Chondrocyte (in vitro differentiated cells): ENCODE data around the gene KPRP. TPM values are rescaled to one million over a fixed set of nuclear protein-coding genes. Genes with fewer than 3 reads are reported as not detected.

Source experiments
- DNase-seq: peaks from one replicate; pipeline ENCODE4 v3.0.0; 2021; ENCODE audit warnings: mixed read lengths, low spot score
- H3K27ac Mint-ChIP-seq: one replicate; pipeline ENCODE4 v1.8.0; 2021; ENCODE audit warnings: mild to moderate bottlenecking, moderate library complexity, mixed read lengths; ENCODE audit not compliant: unreplicated experiment
- H3K27me3 Mint-ChIP-seq: 2 replicates; pipeline ENCODE4 v1.8.0; 2021; ENCODE audit warnings: low read depth, mixed read lengths
- H3K36me3 Mint-ChIP-seq: 2 replicates; pipeline ENCODE4 v1.8.0; 2021; ENCODE audit warnings: low read depth, mixed read lengths
- H3K4me1 Mint-ChIP-seq: 2 replicates; pipeline ENCODE4 v1.8.0; 2021; ENCODE audit warnings: low read depth, mild to moderate bottlenecking, mixed read lengths
- H3K4me3 Mint-ChIP-seq: one replicate; pipeline ENCODE4 v1.8.0; 2021; ENCODE audit warnings: mild to moderate bottlenecking, moderate library complexity, mixed read lengths; ENCODE audit not compliant: unreplicated experiment
- H3K9me3 Mint-ChIP-seq: 2 replicates; pipeline ENCODE4 v1.8.0; 2021; ENCODE audit warnings: low read depth, mixed read lengths
- CTCF ChIP-seq: fragments of 200-600 bp; sonication (generic); IDR thresholded peaks from 2 replicates; pipeline ENCODE4 v1.5.0; 2021; ENCODE audit warnings: antibody characterized with exemption, mild to moderate bottlenecking, moderate library complexity
- total RNA-seq: library from RNA; stranded (reverse); gene quantifications from 3 replicates; pipeline ENCODE4 v1.2.1, GENCODE V29; 2021

KPRP gene
- total RNA-seq, 1 donor from 2014 or later: not detected

- H3K4me3 Mint-ChIP-seq: no peak overlapping the region
- no peaks in the 10 kb centered on the region for H3K36me3 Mint-ChIP-seq
- H3K27ac Mint-ChIP-seq: no peak overlapping the region
- H3K4me1 Mint-ChIP-seq: no peaks in the 10 kb centered on the region
- no peaks in the 10 kb centered on the region for H3K27me3 Mint-ChIP-seq
- DNase-seq: no peak
- H3K9me3 Mint-ChIP-seq: peaks cover 44% of the 10 kb centered on the region
- TF ChIP-seq CTCF: no peak
These were observed 811 bp downstream of the KPRP start for GRCh38 chr1:152758636-152759035.

- Mint-ChIP-seq H3K27ac (no peak overlapping the region), H3K4me3 (no peak overlapping the region), H3K4me1 (no peaks in the 10 kb centered on the region), H3K27me3 (no peaks in the 10 kb centered on the region), H3K36me3 (no peaks in the 10 kb centered on the region), H3K9me3 (peaks cover 37% of the 10 kb centered on the region)
- TF ChIP-seq CTCF: no peak
- no peak for DNase-seq
These were observed 1.8 kb downstream of the KPRP start for GRCh38 chr1:152759453-152760173.

- no peaks in the 10 kb centered on the region for H3K4me1 Mint-ChIP-seq
- H3K4me3 Mint-ChIP-seq: no peak overlapping the region
- peaks cover 35% of the 10 kb centered on the region for H3K9me3 Mint-ChIP-seq
- H3K27me3 Mint-ChIP-seq: no peaks in the 10 kb centered on the region
- DNase-seq: no peak
- TF ChIP-seq CTCF: no peak
- no peak overlapping the region for H3K27ac Mint-ChIP-seq
- H3K36me3 Mint-ChIP-seq: no peaks in the 10 kb centered on the region
These were observed 2.8 kb downstream of the KPRP start for GRCh38 chr1:152760551-152761190.

GRCh38 chr1:152761609-152762213 lies 3.9 kb downstream of the KPRP start:
- TF ChIP-seq CTCF: no peak
- Mint-ChIP-seq H3K27me3 (no peaks in the 10 kb centered on the region), H3K9me3 (peaks cover 31% of the 10 kb centered on the region), H3K4me3 (no peak overlapping the region), H3K4me1 (no peaks in the 10 kb centered on the region), H3K36me3 (no peaks in the 10 kb centered on the region), H3K27ac (no peak overlapping the region)
- DNase-seq: no peak

- Mint-ChIP-seq H3K4me3 (no peak overlapping the region), H3K36me3 (no peaks in the 10 kb centered on the region), H3K27ac (no peak overlapping the region), H3K27me3 (no peaks in the 10 kb centered on the region), H3K9me3 (peaks cover 16% of the 10 kb centered on the region), H3K4me1 (no peaks in the 10 kb centered on the region)
- DNase-seq: no peak
- no peak for TF ChIP-seq CTCF
These were observed 11.2 kb downstream of the KPRP start for GRCh38 chr1:152768847-152769533.
